HepG2 (cell line): ENCODE data around the gene PTPRF. TPM values are rescaled to one million over a fixed set of nuclear protein-coding genes. Genes with fewer than 3 reads are reported as not detected.

Experiments used
- BRCA1 ChIP-seq: sonication (generic); formaldehyde crosslinking; IDR thresholded peaks from 2 replicates; pipeline ENCODE4 v1.4.0; 2020; ENCODE audit warnings: missing genetic modification reagents
- E2F2 ChIP-seq: sonication (generic); formaldehyde crosslinking; IDR thresholded peaks from 2 replicates; pipeline ENCODE4 v1.4.0; 2020; ENCODE audit warnings: missing genetic modification reagents, borderline replicate concordance
- EEA1 ChIP-seq: sonication (generic); formaldehyde crosslinking; IDR thresholded peaks from 2 replicates; pipeline ENCODE4 v1.5.1; 2020; ENCODE audit warnings: mild to moderate bottlenecking, missing genetic modification reagents, borderline replicate concordance
- GMEB2 ChIP-seq: IDR thresholded peaks from 2 replicates; pipeline ENCODE4 v1.6.1; 2016; ENCODE audit warnings: missing biosample characterization, missing genetic modification reagents, low read depth
- HNRNPL ChIP-seq: fragments of 200-400 bp; formaldehyde crosslinking; IDR thresholded peaks from 2 replicates; pipeline ENCODE4 v1.6.1; 2017; ENCODE audit warnings: mild to moderate bottlenecking, low read depth, low read length
- KDM3A ChIP-seq: IDR thresholded peaks from 2 replicates; pipeline ENCODE4 v1.6.1; 2018; ENCODE audit warnings: low read depth, missing compliant biosample characterization
- MBD4 ChIP-seq: IDR thresholded peaks from 2 replicates; pipeline ENCODE4 v1.6.1; 2012; ENCODE audit warnings: low read length, inconsistent platforms, borderline replicate concordance
- NBN ChIP-seq: fragments of 450-650 bp; conservative IDR thresholded peaks from 2 replicates; pipeline ENCODE4 v1.6.1; 2017
- RFX5 ChIP-seq: IDR thresholded peaks from 2 replicates; pipeline ENCODE4 v1.6.1; 2011; ENCODE audit warnings: low read depth, low read length, improper control_type of control experiment
- RORA ChIP-seq: sonication (generic); formaldehyde crosslinking; IDR thresholded peaks from 2 replicates; pipeline ENCODE4 v1.5.0; 2020; ENCODE audit warnings: mild to moderate bottlenecking, missing genetic modification reagents, moderate library complexity
- SOX5 ChIP-seq: IDR thresholded peaks from 2 replicates; pipeline ENCODE4 v1.6.1; 2016; ENCODE audit warnings: borderline replicate concordance
- STAT5B ChIP-seq: sonication (generic); formaldehyde crosslinking; IDR thresholded peaks from 2 replicates; pipeline ENCODE4 v1.4.0; 2020; ENCODE audit warnings: missing genetic modification reagents
- STAT6 ChIP-seq: sonication (generic); formaldehyde crosslinking; IDR thresholded peaks from 2 replicates; pipeline ENCODE4 v1.4.0; 2020; ENCODE audit warnings: missing genetic modification reagents, mild to moderate bottlenecking, borderline replicate concordance
- ZNF124 ChIP-seq: sonication (generic); formaldehyde crosslinking; IDR thresholded peaks from 2 replicates; pipeline ENCODE4 v1.4.0; 2020; ENCODE audit warnings: missing genetic modification reagents
- ZNF207 ChIP-seq: fragments of 450-650 bp; IDR thresholded peaks from 2 replicates; pipeline ENCODE4 v1.6.1; 2016; ENCODE audit warnings: antibody characterized with exemption, borderline replicate concordance
- ZNF282 ChIP-seq: fragments of 450-650 bp; IDR thresholded peaks from 2 replicates; pipeline ENCODE4 v1.6.1; 2018; ENCODE audit not compliant: partially characterized antibody
- ZNF414 ChIP-seq: sonication (generic); formaldehyde crosslinking; IDR thresholded peaks from 2 replicates; pipeline ENCODE4 v1.5.0; 2020; ENCODE audit warnings: missing genetic modification reagents
- ZNF556 ChIP-seq: sonication (generic); formaldehyde crosslinking; IDR thresholded peaks from 2 replicates; pipeline ENCODE4 v1.4.0; 2020; ENCODE audit warnings: mild to moderate bottlenecking, missing genetic modification reagents, borderline replicate concordance
- ZNF772 ChIP-seq: sonication (generic); formaldehyde crosslinking; IDR thresholded peaks from 2 replicates; pipeline ENCODE4 v1.5.0; 2020; ENCODE audit warnings: mild to moderate bottlenecking, missing genetic modification reagents
- ZNF776 ChIP-seq: sonication (generic); formaldehyde crosslinking; IDR thresholded peaks from 2 replicates; pipeline ENCODE4 v1.4.0; 2020; ENCODE audit warnings: mild to moderate bottlenecking, missing genetic modification reagents
- ZNF792 ChIP-seq: IDR thresholded peaks from 2 replicates; pipeline ENCODE4 v1.6.1; 2016
- ZSCAN20 ChIP-seq: sonication (generic); formaldehyde crosslinking; IDR thresholded peaks from 2 replicates; pipeline ENCODE4 v1.4.0; 2020; ENCODE audit warnings: missing genetic modification reagents, mild to moderate bottlenecking, borderline replicate concordance
- ZXDC ChIP-seq: sonication (generic); formaldehyde crosslinking; IDR thresholded peaks from 2 replicates; pipeline ENCODE4 v1.5.0; 2020; ENCODE audit warnings: mild to moderate bottlenecking, missing genetic modification reagents
- polyA plus RNA-seq, 8 experiments: library from polyadenylated mRNA; depleted of rRNA in 3 of 8; stranded (reverse) in 7 of 8; unstranded in 1 of 8; fragments of >200 nt; fragmentation: Illumina TruSeq in 4 of 8; extraction: Trizol in 4 of 8; gene quantifications; 2 replicates each; pipeline versions ENCODE4 v1.2.1 to v1.2.3, GENCODE V29; 2011 to 2016; ENCODE audit warnings: low read depth in 4 of 8, missing spikeins in 1 of 8, mixed read lengths in 1 of 8; ENCODE audit not compliant: insufficient read depth in 1 of 8
- total RNA-seq, 5 experiments: library from RNA; depleted of rRNA; stranded (reverse); fragments of >200 nt; fragmentation: Illumina TruSeq; extraction: Trizol; gene quantifications; 2 replicates each; pipeline ENCODE4 v1.2.3, GENCODE V29; 2016; ENCODE audit warnings: low read depth in 1 of 5

PTPRF gene
- total and polyA plus RNA-seq, 2 of the 13 experiments (the other 11 are each of a cell fraction or from before 2014, with no cell fraction given): 55.9 to 167 TPM

- TF ChIP-seq E2F2 (no peak), ZNF207 (no peak), RFX5 (peak; percentile 58; the same call in 1 of the 2 replicates), STAT6 (CRISPR knock-in tag) (no peak), ZNF124 (CRISPR knock-in tag) (no peak; the same call in 1 of the 2 replicates), SOX5 (CRISPR knock-in tag) (peak; percentile 72; the same call in 1 of the 2 replicates), EEA1 (no peak), RORA (CRISPR knock-in tag) (no peak), NBN (no peak), ZNF792 (CRISPR knock-in tag) (no peak), BRCA1 (no peak), GMEB2 (no peak), ZNF772 (peak; percentile 65; the same call in 1 of the 2 replicates), STAT5B (no peak), HNRNPL (peak; percentile 61; the same call in 1 of the 2 replicates), MBD4 (no peak), ZNF556 (CRISPR knock-in tag) (peak; percentile 50; the same call in 1 of the 2 replicates), ZNF776 (CRISPR knock-in tag) (no peak), ZNF414 (CRISPR knock-in tag) (0 out of 2 replicates have a peak, but pooled peaks have one; percentile 64), ZNF282 (no peak), ZSCAN20 (CRISPR knock-in tag) (no peak), KDM3A (CRISPR knock-in tag) (no peak; the same call in 1 of the 2 replicates), ZXDC (CRISPR knock-in tag) (no peak)
Measured at GRCh38 chr1:43545695-43546387, 15.2 kb downstream of the PTPRF start (continued).
